HEK293 (cell line): ENCODE data around the gene WDR55.

Source experiments
- CTCF ChIA-PET: fragments of 350-600 bp; formaldehyde crosslinking; extraction: SDS; loops from one replicate; lab custom pipeline; 2021; ENCODE audit warnings: antibody characterized with exemption; lab: Yijun Ruan, JAX
- POLR2A ChIA-PET: fragments of 300-600 bp; formaldehyde crosslinking; extraction: SDS; loops from one replicate; lab custom pipeline; 2020; ENCODE audit warnings: antibody characterized with exemption, inconsistent platforms; lab: Yijun Ruan, JAX
- H3K27ac ChIP-seq: fragments of 200-500 bp; sonication (Bioruptor generic); 2 replicates; pipeline ENCODE4 v1.5.1; 2014; ENCODE audit warnings: low read depth, low read length, control low read depth, inconsistent platforms; ENCODE audit errors: extremely low read depth
- H3K36me3 ChIP-seq, 2 experiments: fragments of 200-500 bp in 1 of 2; sonication (Bioruptor generic) in 1 of 2; 1 replicate in 1 of 2; 2 replicates in 1 of 2; pipeline ENCODE4 v1.5.1; 2014 to 2017; ENCODE audit warnings: inconsistent platforms in 2 of 2, low read length in 2 of 2; ENCODE audit not compliant: control insufficient read depth in 2 of 2, insufficient read depth in 1 of 2
- H3K4me1 ChIP-seq: fragments of 200-500 bp; sonication (Bioruptor generic); 2 replicates; pipeline ENCODE4 v1.5.1; 2014; ENCODE audit warnings: mild to moderate bottlenecking, low read length, inconsistent platforms; ENCODE audit not compliant: control insufficient read depth, insufficient read depth
- H3K4me3 ChIP-seq: 2 replicates; pipeline ENCODE4 v1.5.1; 2011; ENCODE audit warnings: low read depth, mild to moderate bottlenecking, control low read depth, low read length, moderate library complexity
- H3K9me3 ChIP-seq: fragments of 200-500 bp; sonication (Bioruptor generic); 2 replicates; pipeline ENCODE4 v1.5.1; 2014; ENCODE audit warnings: low read depth, low read length, inconsistent platforms; ENCODE audit not compliant: control insufficient read depth, insufficient read depth
- AEBP2 ChIP-seq: fragments of 450-650 bp; formaldehyde crosslinking; IDR thresholded peaks from 2 replicates; pipeline ENCODE4 v1.5.1; 2016; ENCODE audit warnings: missing biosample characterization, missing genetic modification characterization, borderline replicate concordance
- ATF2 ChIP-seq: fragments of 450-650 bp; formaldehyde crosslinking; IDR thresholded peaks from 2 replicates; pipeline ENCODE4 v1.5.1; 2016; ENCODE audit warnings: missing biosample characterization, missing genetic modification characterization, low read depth
- KLF1 ChIP-seq: fragments of 450-650 bp; formaldehyde crosslinking; IDR thresholded peaks from 2 replicates; pipeline ENCODE4 v1.5.1; 2016; ENCODE audit warnings: missing biosample characterization, missing genetic modification characterization
- KLF7 ChIP-seq: fragments of 450-650 bp; formaldehyde crosslinking; IDR thresholded peaks from 2 replicates; pipeline ENCODE4 v1.5.1; 2016; ENCODE audit warnings: missing biosample characterization, missing genetic modification characterization, borderline replicate concordance
- MYNN ChIP-seq: fragments of 450-650 bp; formaldehyde crosslinking; IDR thresholded peaks from 2 replicates; pipeline ENCODE4 v1.5.1; 2016; ENCODE audit warnings: missing biosample characterization, missing genetic modification characterization, borderline replicate concordance
- SP2 ChIP-seq: fragments of 450-650 bp; formaldehyde crosslinking; IDR thresholded peaks from 2 replicates; pipeline ENCODE4 v1.5.1; 2016; ENCODE audit warnings: missing biosample characterization, missing genetic modification characterization
- SP7 ChIP-seq: fragments of 450-650 bp; formaldehyde crosslinking; IDR thresholded peaks from 2 replicates; pipeline ENCODE4 v1.5.1; 2016; ENCODE audit warnings: missing biosample characterization, missing genetic modification characterization
- ZNF121 ChIP-seq: fragments of 450-650 bp; formaldehyde crosslinking; IDR thresholded peaks from 2 replicates; pipeline ENCODE4 v1.5.1; 2016; ENCODE audit warnings: missing biosample characterization, missing genetic modification characterization
- ZNF18 ChIP-seq: fragments of 450-650 bp; formaldehyde crosslinking; IDR thresholded peaks from 2 replicates; pipeline ENCODE4 v1.5.1; 2016; ENCODE audit warnings: missing biosample characterization, missing genetic modification characterization
- ZNF2 ChIP-seq: fragments of 450-650 bp; formaldehyde crosslinking; IDR thresholded peaks from 2 replicates; pipeline ENCODE4 v1.5.1; 2016; ENCODE audit warnings: missing biosample characterization, missing genetic modification characterization
- ZNF211 ChIP-seq: fragments of 450-650 bp; formaldehyde crosslinking; IDR thresholded peaks from 2 replicates; pipeline ENCODE4 v1.5.1; 2016; ENCODE audit warnings: low read depth, missing biosample characterization, missing genetic modification characterization
- ZNF221 ChIP-seq: fragments of 450-650 bp; formaldehyde crosslinking; IDR thresholded peaks from 2 replicates; pipeline ENCODE4 v1.5.1; 2017; ENCODE audit warnings: missing biosample characterization, missing genetic modification characterization, borderline replicate concordance
- ZNF239 ChIP-seq: fragments of 450-650 bp; formaldehyde crosslinking; IDR thresholded peaks from 2 replicates; pipeline ENCODE4 v1.5.1; 2016; ENCODE audit warnings: missing biosample characterization, missing genetic modification characterization
- ZNF354C ChIP-seq: fragments of 450-650 bp; formaldehyde crosslinking; IDR thresholded peaks from 2 replicates; pipeline ENCODE4 v1.5.1; 2016; ENCODE audit warnings: missing biosample characterization, missing genetic modification characterization, low read depth, borderline replicate concordance
- ZNF398 ChIP-seq: fragments of 450-650 bp; formaldehyde crosslinking; IDR thresholded peaks from 2 replicates; pipeline ENCODE4 v1.5.1; 2017; ENCODE audit warnings: missing biosample characterization, missing genetic modification characterization
- ZNF426 ChIP-seq: fragments of 450-650 bp; formaldehyde crosslinking; IDR thresholded peaks from 2 replicates; pipeline ENCODE4 v1.5.1; 2017; ENCODE audit warnings: missing biosample characterization, missing genetic modification characterization, mild to moderate bottlenecking, inconsistent platforms, moderate library complexity
- ZNF654 ChIP-seq: fragments of 450-650 bp; formaldehyde crosslinking; IDR thresholded peaks from 2 replicates; pipeline ENCODE4 v1.5.1; 2016; ENCODE audit warnings: low read depth, missing biosample characterization, missing genetic modification characterization
- ZNF707 ChIP-seq: fragments of 450-650 bp; formaldehyde crosslinking; IDR thresholded peaks from 2 replicates; pipeline ENCODE4 v1.5.1; 2016; ENCODE audit warnings: missing biosample characterization, missing genetic modification characterization
- ZSCAN16 ChIP-seq: fragments of 450-650 bp; formaldehyde crosslinking; IDR thresholded peaks from 2 replicates; pipeline ENCODE4 v1.5.1; 2016; ENCODE audit warnings: missing biosample characterization, missing genetic modification characterization
- ZSCAN4 ChIP-seq: fragments of 450-650 bp; formaldehyde crosslinking; IDR thresholded peaks from 2 replicates; pipeline ENCODE4 v1.5.1; 2017; ENCODE audit warnings: missing biosample characterization, missing genetic modification characterization

Gene WDR55

GRCh38 chr5:140633021-140633471 is 31.7 kb upstream of the WDR55 start, which contains the start of gene CD14:
CD14 (minus strand) TSS chr5:140633175; CDS start chr5:140633071, 104 bp downstream.
- TF ChIP-seq ZSCAN16 (tag by site-specific recombination) (no peak), ZSCAN4 (tag by site-specific recombination) (no peak), ZNF2 (tag by site-specific recombination) (no peak), AEBP2 (tag by site-specific recombination) (no peak)
- H3K36me3 ChIP-seq: no peaks in the 10 kb centered on the region
- ChIA-PET CTCF (interaction anchor here (0.6 to 3.2 kb wide), 2 partner anchors 86 to 261 kb away, joined by 4 to 12 read pairs; no protein-coding TSS in a partner anchor), POLR2A (interaction anchor here (0.6 to 1.4 kb wide), 4 partner anchors 15 to 76 kb away, joined by 3 to 6 read pairs (median 4); partner anchors contain the start of genes APBB3, IK and SRA1)
- H3K9me3 ChIP-seq: no peaks in the 10 kb centered on the region; the same call in 1 of the 2 replicates
- H3K4me3 ChIP-seq: no peak within 1 kb of the TSS
- H3K27ac ChIP-seq: no peak within 1 kb of the TSS
- H3K4me1 ChIP-seq: no peaks in the 10 kb centered on the region

- CTCF ChIA-PET: interaction anchor here (2.0 to 3.2 kb wide), 2 partner anchors 13 to 261 kb away, joined by 10 to 12 read pairs; partner anchors contain the start of genes IK and NDUFA2
- Histone ChIP-seq H3K36me3 (no peaks in the 10 kb centered on the region), H3K9me3 (no peaks in the 10 kb centered on the region; the same call in 1 of the 2 replicates), H3K27ac (no peak overlapping the region), H3K4me3 (no peak overlapping the region), H3K4me1 (no peaks in the 10 kb centered on the region)
- TF ChIP-seq ZNF398 (tag by site-specific recombination): no peak
- no peak for TF ChIP-seq SP7
- TF ChIP-seq ZNF654 (tag by site-specific recombination): no peak
- TF ChIP-seq MYNN (tag by site-specific recombination): no peak
- no peak for TF ChIP-seq ZNF354C
- no peak for TF ChIP-seq ZNF18 (tag by site-specific recombination)
- no peak for TF ChIP-seq ZNF426 (tag by site-specific recombination)
- TF ChIP-seq KLF1 (tag by site-specific recombination): no peak
- no peak for TF ChIP-seq KLF7
- no peak for TF ChIP-seq ZNF707
- TF ChIP-seq ZNF221 (tag by site-specific recombination): no peak
- no peak for TF ChIP-seq ZNF211 (tag by site-specific recombination)
- no peak for TF ChIP-seq SP2
- no peak for TF ChIP-seq ATF2 (tag by site-specific recombination)
- TF ChIP-seq ZNF121 (tag by site-specific recombination): no peak
- TF ChIP-seq ZNF239 (tag by site-specific recombination): no peak
- POLR2A ChIA-PET: interaction anchor here (0.6 kb wide), 1 partner anchor 28 kb away, joined by 6 read pairs; no protein-coding TSS in a partner anchor
Observed at GRCh38 chr5:140633501-140633900, 31.2 kb upstream of the WDR55 start.
